MM.1S (cell line): ENCODE data around the gene HSF4.
"Not testable (repeated sequence)": the region's sequence is repeated elsewhere in the genome, so short reads cannot be mapped to it uniquely, and the experiment has no call there.

Experiments
- DNase-seq: peaks from one replicate; pipeline ENCODE4 v3.0.0-alpha.2; 2015
- H2AFZ ChIP-seq: fragments of 300-600 bp; sonication (generic); 2 replicates; pipeline ENCODE4 v1.6.0; 2016; ENCODE audit warnings: antibody characterized with exemption, low read length
- H3F3A ChIP-seq: fragments of 300-600 bp; sonication (generic); 2 replicates; pipeline ENCODE4 v1.6.1; 2016; ENCODE audit warnings: mild to moderate bottlenecking, antibody characterized with exemption, low read length, moderate library complexity, mixed read lengths; ENCODE audit not compliant: insufficient read depth
- H3K27ac ChIP-seq: fragments of 300-600 bp; sonication (generic); 2 replicates; pipeline ENCODE4 v1.5.1; 2016; ENCODE audit warnings: mild to moderate bottlenecking, low read length
- H3K27me3 ChIP-seq: fragments of 300-600 bp; sonication (generic); replicated peaks from 2 replicates; pipeline ENCODE4 v1.6.0; 2016; ENCODE audit warnings: low read length; ENCODE audit not compliant: insufficient read depth
- H3K36me3 ChIP-seq: fragments of 300-600 bp; sonication (generic); replicated peaks from 2 replicates; pipeline ENCODE4 v1.6.1; 2016; ENCODE audit warnings: mild to moderate bottlenecking, low read length, mixed read lengths; ENCODE audit not compliant: insufficient read depth
- H3K4me1 ChIP-seq: fragments of 300-600 bp; sonication (generic); 2 replicates; pipeline ENCODE4 v1.6.1; 2016; ENCODE audit warnings: low read length, mixed read lengths
- H3K4me2 ChIP-seq: fragments of 300-600 bp; sonication (generic); 2 replicates; pipeline ENCODE4 v1.6.0; 2016; ENCODE audit warnings: low read depth, low read length
- H3K4me3 ChIP-seq: fragments of 300-600 bp; sonication (generic); 2 replicates; pipeline ENCODE4 v1.5.1; 2016; ENCODE audit warnings: low read length, mixed read lengths
- H3K79me2 ChIP-seq: fragments of 300-600 bp; sonication (generic); 2 replicates; pipeline ENCODE4 v1.6.1; 2016; ENCODE audit warnings: mixed run types, low read length, mixed read lengths
- H3K9ac ChIP-seq: fragments of 300-600 bp; sonication (generic); 2 replicates; pipeline ENCODE4 v1.6.1; 2016; ENCODE audit warnings: low read length, mixed read lengths
- H3K9me2 ChIP-seq: fragments of 300-600 bp; sonication (generic); replicated peaks from 2 replicates; pipeline ENCODE4 v1.6.1; 2016; ENCODE audit warnings: mild to moderate bottlenecking, low read length, mixed read lengths; ENCODE audit not compliant: insufficient read depth
- H3K9me3 ChIP-seq: fragments of 300-600 bp; sonication (generic); replicated peaks from 2 replicates; pipeline ENCODE4 v1.6.1; 2016; ENCODE audit warnings: mild to moderate bottlenecking, low read length, mixed read lengths; ENCODE audit not compliant: insufficient read depth
- H4K20me1 ChIP-seq: fragments of 300-600 bp; sonication (generic); 2 replicates; pipeline ENCODE4 v1.6.1; 2016; ENCODE audit warnings: mild to moderate bottlenecking, low read length, moderate library complexity, mixed read lengths; ENCODE audit not compliant: insufficient read depth
- EZH2 ChIP-seq: fragments of 300-600 bp; sonication (generic); optimal IDR thresholded peaks from 2 replicates; pipeline ENCODE3; 2017; ENCODE audit warnings: low read depth, mild to moderate bottlenecking, antibody characterized with exemption, low read length, mixed read lengths
- EZH2phosphoT487 ChIP-seq: fragments of 300-600 bp; sonication (generic); IDR thresholded peaks from 2 replicates; pipeline ENCODE4 v1.6.1; 2018; ENCODE audit warnings: antibody characterized with exemption, low read length
- TF ChIP-seq, protein P1 (sequence below): fragments of 300-600 bp; sonication (generic); IDR thresholded peaks from 2 replicates; pipeline ENCODE4 v1.5.1; 2016; ENCODE audit warnings: antibody characterized with exemption, low read length, mixed read lengths

HSF4 gene

DNA sequence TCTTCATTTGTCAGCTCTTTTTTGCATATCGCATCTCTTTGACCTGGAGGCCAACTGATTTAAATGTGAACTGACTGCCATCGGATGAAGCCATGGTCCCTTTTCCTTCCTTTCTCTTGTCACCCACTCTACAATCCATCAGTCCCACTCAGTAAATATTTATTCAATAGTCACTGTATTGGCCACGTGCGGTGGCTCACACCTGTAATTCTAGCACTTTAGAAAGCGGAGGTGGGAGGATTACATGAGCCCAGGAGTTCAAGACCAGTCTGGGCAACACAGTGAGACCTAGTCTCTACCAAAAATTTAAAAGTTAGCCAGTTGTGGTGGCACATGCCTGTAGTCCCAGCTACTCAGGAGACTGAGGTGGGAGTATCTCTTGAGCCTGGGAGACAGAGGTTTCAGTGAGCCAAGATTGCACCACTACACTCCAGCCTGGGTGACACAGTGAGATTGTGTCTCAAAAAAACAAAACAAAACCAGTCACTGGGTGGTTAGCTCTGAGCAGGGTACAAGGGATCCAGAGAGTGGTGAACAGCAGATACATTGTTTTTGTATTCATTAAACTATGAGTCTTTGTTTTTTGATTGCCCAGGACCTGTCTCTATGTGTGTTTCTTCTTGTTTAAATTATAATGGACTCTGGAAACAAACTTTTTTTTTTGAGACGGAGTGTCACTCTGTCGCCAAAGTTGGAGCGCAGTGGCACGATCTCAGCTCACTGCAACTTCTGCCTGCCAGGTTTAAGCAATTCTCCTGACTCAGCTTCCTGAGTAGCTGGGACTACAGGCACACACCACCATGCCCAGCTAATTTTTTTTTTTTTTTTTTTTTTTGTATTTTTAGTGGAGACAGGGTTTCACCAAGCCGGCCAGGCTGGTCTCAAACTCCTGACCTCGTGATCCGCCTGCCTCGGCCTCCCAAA lies 47.9 kb upstream of the HSF4 start:
- no peak overlapping the region for H2AFZ ChIP-seq
- H3F3A ChIP-seq, result no peaks in the 10 kb centered on the region
- H3K79me2 ChIP-seq, result peaks cover 66% of the 10 kb centered on the region
- no peak overlapping the region for H3K4me3 ChIP-seq
- H3K36me3 ChIP-seq, result no peaks in the 10 kb centered on the region
- no peak overlapping the region for H3K27ac ChIP-seq
- no peaks in the 10 kb centered on the region for H3K4me1 ChIP-seq
- H3K9ac ChIP-seq, result no peak overlapping the region
- no peaks in the 10 kb centered on the region for H3K27me3 ChIP-seq
- H4K20me1 ChIP-seq, result no peaks in the 10 kb centered on the region
- TF ChIP-seq EZH2phosphoT487 (no peak), EZH2 (no peak)
- TF ChIP-seq, protein P1, sequence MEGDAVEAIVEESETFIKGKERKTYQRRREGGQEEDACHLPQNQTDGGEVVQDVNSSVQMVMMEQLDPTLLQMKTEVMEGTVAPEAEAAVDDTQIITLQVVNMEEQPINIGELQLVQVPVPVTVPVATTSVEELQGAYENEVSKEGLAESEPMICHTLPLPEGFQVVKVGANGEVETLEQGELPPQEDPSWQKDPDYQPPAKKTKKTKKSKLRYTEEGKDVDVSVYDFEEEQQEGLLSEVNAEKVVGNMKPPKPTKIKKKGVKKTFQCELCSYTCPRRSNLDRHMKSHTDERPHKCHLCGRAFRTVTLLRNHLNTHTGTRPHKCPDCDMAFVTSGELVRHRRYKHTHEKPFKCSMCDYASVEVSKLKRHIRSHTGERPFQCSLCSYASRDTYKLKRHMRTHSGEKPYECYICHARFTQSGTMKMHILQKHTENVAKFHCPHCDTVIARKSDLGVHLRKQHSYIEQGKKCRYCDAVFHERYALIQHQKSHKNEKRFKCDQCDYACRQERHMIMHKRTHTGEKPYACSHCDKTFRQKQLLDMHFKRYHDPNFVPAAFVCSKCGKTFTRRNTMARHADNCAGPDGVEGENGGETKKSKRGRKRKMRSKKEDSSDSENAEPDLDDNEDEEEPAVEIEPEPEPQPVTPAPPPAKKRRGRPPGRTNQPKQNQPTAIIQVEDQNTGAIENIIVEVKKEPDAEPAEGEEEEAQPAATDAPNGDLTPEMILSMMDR, result no peak
- no peaks in the 10 kb centered on the region for H3K9me2 ChIP-seq
- no peak for DNase-seq
- no peaks in the 10 kb centered on the region for H3K9me3 ChIP-seq
- H3K4me2 ChIP-seq, result no peak overlapping the region

- H3K9me2 ChIP-seq, result no peaks in the 10 kb centered on the region
- no peaks in the 10 kb centered on the region for H3K27me3 ChIP-seq
- no peaks in the 10 kb centered on the region for H3K36me3 ChIP-seq
- H3K4me3 ChIP-seq, result no peak overlapping the region
- no peak overlapping the region for H2AFZ ChIP-seq
- no peak for DNase-seq
- H3K9me3 ChIP-seq, result no peaks in the 10 kb centered on the region
- TF ChIP-seq EZH2phosphoT487, result no peak
- no peak overlapping the region for H3K9ac ChIP-seq
- no peaks in the 10 kb centered on the region for H3F3A ChIP-seq
- no peaks in the 10 kb centered on the region for H4K20me1 ChIP-seq
- H3K4me2 ChIP-seq, result no peak overlapping the region
- no peak overlapping the region for H3K27ac ChIP-seq
- H3K79me2 ChIP-seq, result peaks cover 55% of the 10 kb centered on the region
- no peaks in the 10 kb centered on the region for H3K4me1 ChIP-seq
Measured at GRCh38 chr16:67117716-67118115, 46.8 kb upstream of the HSF4 start.

DNA sequence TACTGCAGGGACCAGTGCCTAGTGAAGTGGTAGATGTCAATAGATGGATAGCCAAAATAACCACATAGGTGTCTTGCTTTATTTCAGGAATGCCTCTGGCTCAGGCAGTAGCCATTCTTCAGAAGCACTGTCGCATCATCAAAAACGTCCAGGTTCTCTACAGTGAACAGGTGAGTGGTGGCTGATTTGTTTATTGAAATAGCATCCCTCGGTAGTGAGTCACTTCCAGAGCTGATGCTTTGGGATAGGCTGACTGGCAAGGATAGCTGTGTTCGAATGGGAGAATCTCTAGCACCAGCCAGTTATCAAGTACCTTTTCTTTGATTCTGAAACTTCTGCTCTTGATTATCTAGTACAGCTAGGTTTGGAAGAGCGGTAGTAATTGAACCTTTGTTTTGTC lies 44.5 kb upstream of the HSF4 start:
- Histone ChIP-seq H3K9me2 (no peaks in the 10 kb centered on the region), H3K36me3 (no peaks in the 10 kb centered on the region), H3F3A (no peaks in the 10 kb centered on the region), H3K27ac (no peak overlapping the region), H3K27me3 (no peaks in the 10 kb centered on the region), H3K79me2 (peaks cover 37% of the 10 kb centered on the region), H3K4me2 (no peak overlapping the region), H3K4me1 (no peaks in the 10 kb centered on the region), H3K9me3 (no peaks in the 10 kb centered on the region), H2AFZ (no peak overlapping the region), H3K4me3 (no peak overlapping the region), H4K20me1 (no peaks in the 10 kb centered on the region), H3K9ac (no peak overlapping the region)
- TF ChIP-seq, protein P1, result no peak
- TF ChIP-seq EZH2phosphoT487 (no peak), EZH2 (no peak)
- no peak for DNase-seq

- H3K9me3 ChIP-seq, H3F3A ChIP-seq, H2AFZ ChIP-seq, H3K36me3 ChIP-seq, H3K27ac ChIP-seq, H3K4me2 ChIP-seq, H3K4me3 ChIP-seq, H3K9me2 ChIP-seq, H3K27me3 ChIP-seq, H4K20me1 ChIP-seq, H3K4me1 ChIP-seq, H3K9ac ChIP-seq, DNase-seq: not testable (repeated sequence)
- H3K79me2 ChIP-seq, result peaks cover 14% of the 10 kb centered on the region
Measured at GRCh38 chr16:67122799-67123198, 41.7 kb upstream of the HSF4 start.
